Stimulated activated CD4-positive, alpha-beta T cell treated with anti-CD3 and anti-CD28 coated beads, Interleukin-4, amount 100 ng/mL, for 4 hours (primary cell): ENCODE data around the gene FGF19.
A peak's percentile ranks its signal among the peaks of the same experiment; 100 is the strongest.
"Not testable (repeated sequence)": the region's sequence is repeated elsewhere in the genome, so short reads cannot be mapped to it uniquely, and the experiment has no call there.

ENCODE experiments used
- DNase-seq, 2 experiments: peaks; one replicate each; pipeline ENCODE4 v3.0.0-alpha.2; 2020

Gene FGF19

GRCh38 chr11:69716891-69717747 is 13.3 kb upstream of the FGF19 start:
- no peak for DNase-seq

- DNase-seq: no peak
Observed at GRCh38 chr11:69716099-69716498, 12.3 kb upstream of the FGF19 start.

GRCh38 chr11:69715446-69715845 is 11.6 kb upstream of the FGF19 start:
- no peak for DNase-seq

- DNase-seq: peak in 1 of 2 experiments; percentile 7
Observed at GRCh38 chr11:69711822-69712801, 8.3 kb upstream of the FGF19 start.

GRCh38 chr11:69708736-69709401 is 5.0 kb upstream of the FGF19 start:
- no peak for DNase-seq

GRCh38 chr11:69707176-69707575 is 3.4 kb upstream of the FGF19 start:
- no peak for DNase-seq

- no peak for DNase-seq
Observed at GRCh38 chr11:69705901-69706787, 2.3 kb upstream of the FGF19 start.

GRCh38 chr11:69705351-69705811 is 1.6 kb upstream of the FGF19 start:
- no peak for DNase-seq

GRCh38 chr11:69704508-69705253 is 859 bp upstream of the FGF19 start:
- no peak for DNase-seq

- no peak for DNase-seq
Observed at GRCh38 chr11:69703453-69703767, 412 bp downstream of the FGF19 start.

GRCh38 chr11:69702769-69703452 is 911 bp downstream of the FGF19 start:
- DNase-seq: no peak

- no peak for DNase-seq
Observed at GRCh38 chr11:69702239-69702691, 1.6 kb downstream of the FGF19 start.

- no peak for DNase-seq
Observed at GRCh38 chr11:69700278-69701140, 3.3 kb downstream of the FGF19 start.

- DNase-seq: no peak
Observed at GRCh38 chr11:69699213-69699612, 4.6 kb downstream of the FGF19 start.

- no peak for DNase-seq
Observed at GRCh38 chr11:69698362-69698761, 5.5 kb downstream of the FGF19 start.

- no peak for DNase-seq
Observed at GRCh38 chr11:69697861-69698260, 6.0 kb downstream of the FGF19 start.

- no peak for DNase-seq
Observed at GRCh38 chr11:69697469-69697843, 6.4 kb downstream of the FGF19 start.

- no peak for DNase-seq
Observed at GRCh38 chr11:69696749-69697468, 6.9 kb downstream of the FGF19 start.

- DNase-seq: not testable (repeated sequence)
Observed at GRCh38 chr11:69695995-69696394, 7.8 kb downstream of the FGF19 start.
